HG02943 (cell line): ENCODE measurements around the gene KIF5A.

Experiments used
- ATAC-seq: cut with Tn5 transposase; IDR thresholded peaks from one replicate; pipeline ENCODE4 v1.9.1; 2021; ENCODE audit warnings: mild to moderate bottlenecking, low read depth, moderate library complexity; ENCODE audit not compliant: unreplicated experiment

KIF5A gene

DNA sequence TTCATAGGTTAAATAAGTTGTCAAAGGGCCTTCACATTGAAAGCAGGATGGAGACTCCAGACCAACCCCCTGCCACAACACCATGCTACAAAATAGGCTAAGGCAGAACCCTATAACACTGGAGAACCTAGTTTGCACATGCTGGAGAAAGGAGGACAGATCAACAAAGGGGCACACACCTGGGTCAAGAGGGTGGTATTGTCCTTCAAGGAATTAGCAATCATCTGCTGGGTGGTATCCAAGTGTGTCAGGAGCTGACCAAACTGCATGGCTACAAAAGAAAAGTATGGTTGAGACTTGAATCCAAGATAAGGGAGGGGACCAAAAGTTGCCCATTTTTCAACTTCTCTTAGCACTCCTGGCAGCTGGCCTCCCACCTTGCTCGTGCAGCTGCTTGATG lies 18.0 kb upstream of the KIF5A start:
- ATAC-seq: no peak

DNA sequence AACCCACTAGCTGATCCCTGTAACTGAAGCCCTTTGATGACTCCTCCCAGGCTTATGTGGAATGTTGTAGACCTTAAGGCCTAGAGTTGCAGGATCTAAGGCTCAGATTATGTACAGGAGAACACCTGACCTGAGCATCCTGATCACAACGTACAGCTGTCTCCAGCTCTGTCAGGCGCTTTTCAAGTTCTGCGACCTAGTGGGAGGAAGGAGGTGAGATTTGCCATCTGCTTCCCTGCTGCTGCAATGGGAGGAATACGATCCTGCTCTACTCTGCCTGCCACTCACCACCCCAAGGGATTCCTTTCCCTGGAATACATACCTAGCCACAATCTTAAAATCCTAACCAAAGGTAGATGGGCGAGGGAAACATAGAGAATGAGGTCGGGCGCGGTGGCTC lies 16.7 kb upstream of the KIF5A start:
- ATAC-seq: no peak

DNA sequence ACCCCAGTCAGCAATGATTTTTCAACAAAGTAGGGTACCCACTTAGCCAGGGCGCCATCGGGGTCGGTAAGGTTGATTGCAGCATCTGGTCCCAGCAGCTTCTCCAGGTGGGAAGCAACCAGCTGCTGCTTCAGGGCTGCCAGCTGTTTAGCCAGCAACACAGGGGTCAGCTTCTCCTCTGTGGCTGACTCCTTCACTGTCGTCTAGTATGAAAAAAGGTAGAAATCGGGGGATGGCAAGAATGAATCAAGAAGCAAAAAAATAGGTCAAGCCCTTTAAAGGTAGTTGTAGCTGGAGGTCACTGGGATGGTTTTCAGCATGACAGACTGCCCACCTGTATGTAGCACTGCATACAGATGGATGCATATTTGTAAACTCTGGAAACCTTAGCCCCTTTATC lies 15.6 kb upstream of the KIF5A start:
- ATAC-seq: no peak

DNA sequence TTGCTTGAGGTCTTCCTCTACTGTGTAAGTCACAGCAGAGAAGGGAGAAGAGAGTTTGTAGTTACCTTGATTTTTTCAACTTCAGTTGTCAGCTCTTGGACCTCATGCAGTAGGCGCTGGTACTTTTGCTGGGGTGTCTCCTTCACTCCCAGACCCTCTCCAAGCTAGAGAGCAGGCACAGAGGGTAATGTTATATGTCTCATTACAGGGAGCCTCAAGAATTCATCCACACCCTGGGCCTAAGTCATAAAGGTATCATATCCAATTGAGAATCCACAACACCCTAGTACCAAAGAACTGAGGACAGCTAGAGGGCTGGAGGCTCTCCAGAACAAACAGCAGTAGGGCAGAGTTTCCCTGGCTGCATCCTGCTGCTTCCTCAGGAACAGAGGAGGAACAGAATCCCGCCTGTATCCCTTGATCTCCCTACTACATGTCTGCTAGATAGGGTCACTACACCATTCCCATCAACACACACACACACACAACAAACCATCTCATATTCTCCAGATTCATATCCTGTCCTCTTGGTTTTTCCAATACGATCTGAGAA lies 14.8 kb upstream of the KIF5A start:
- ATAC-seq: no peak

DNA sequence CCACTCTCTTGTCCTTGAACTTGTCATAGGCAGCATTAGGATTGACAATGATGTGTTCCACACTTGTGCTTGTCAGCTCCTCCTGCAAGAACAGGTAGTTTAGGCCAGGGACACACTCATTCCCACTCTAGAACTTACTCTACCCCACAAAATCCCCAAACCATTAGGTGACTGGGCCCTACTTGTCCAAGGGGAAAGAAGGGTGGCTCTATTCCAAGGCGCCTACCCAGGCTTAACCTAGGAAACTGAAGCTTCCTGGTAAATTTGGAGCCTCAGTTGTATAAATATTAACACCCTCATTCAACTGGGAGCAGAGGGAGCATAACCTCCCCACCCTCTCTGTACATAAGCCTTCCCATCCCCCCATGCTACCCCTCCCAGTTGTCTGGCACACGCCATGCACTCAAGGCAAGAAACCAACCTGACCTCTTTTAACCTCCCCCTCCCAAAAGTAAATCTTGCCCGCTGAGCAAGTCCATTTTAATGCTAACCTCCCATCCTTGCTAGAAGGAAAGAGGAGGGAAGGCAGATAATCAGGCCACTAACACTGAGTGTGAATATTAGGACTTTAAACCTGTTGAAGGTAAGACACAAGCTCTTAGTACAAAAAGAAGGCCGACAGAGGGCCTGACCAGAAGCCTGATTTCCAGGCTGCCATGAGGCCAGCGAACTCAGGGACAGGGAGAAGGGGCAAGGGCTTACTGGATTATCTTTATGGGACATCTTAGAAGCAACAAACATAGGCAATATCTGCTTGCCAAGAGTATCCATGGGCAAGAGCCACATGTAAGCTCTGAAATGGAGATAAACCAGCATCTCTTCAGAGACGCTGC lies 13.9 kb upstream of the KIF5A start:
- ATAC-seq: no peak

DNA sequence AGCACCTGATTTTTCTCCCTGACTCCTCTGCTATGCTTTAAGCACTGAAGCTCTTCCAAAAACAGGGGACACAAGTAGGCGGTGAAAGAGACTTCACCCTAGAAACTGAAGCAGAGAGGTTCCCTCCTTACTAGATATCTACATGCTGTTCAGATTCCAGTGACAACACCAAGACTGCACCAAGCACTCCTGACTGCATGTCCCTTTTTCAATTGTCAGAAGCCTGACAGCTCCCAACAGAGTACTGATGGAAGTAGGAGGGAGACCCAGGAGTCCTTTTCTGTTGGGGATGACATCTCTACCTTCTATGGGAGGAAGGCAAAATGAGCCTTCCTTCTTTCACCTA lies 13.3 kb upstream of the KIF5A start:
- no peak for ATAC-seq

DNA sequence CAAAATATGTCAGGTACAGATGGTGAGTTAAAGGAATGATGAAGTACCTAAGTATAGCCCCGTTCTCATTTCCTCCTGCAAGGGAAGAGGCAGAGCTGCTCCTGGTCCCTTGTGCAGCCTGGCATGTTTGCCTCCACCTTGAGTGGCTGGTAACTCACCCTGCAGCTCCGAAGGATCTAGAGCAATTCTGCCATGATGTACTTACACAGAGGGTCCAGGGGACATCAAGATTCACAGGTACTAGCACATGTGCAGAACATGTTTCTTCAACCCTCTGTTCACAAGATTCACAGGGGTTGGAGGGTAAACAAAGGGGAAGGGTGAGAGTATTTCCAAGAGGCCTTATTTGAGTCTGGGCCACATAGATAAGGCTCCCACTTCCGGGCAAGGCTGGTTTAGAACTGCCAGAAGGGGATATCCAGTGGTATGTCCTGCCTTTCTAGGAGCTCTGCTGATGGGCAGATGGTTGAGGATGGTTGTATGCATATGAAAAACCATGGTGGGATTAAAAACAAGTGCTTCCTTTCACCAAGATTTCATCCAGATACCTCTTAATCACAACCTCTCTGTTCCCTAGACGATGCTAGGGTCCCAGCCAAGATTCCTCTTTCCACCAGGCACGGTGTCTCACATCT lies 10.6 kb upstream of the KIF5A start:
- no peak for ATAC-seq

DNA sequence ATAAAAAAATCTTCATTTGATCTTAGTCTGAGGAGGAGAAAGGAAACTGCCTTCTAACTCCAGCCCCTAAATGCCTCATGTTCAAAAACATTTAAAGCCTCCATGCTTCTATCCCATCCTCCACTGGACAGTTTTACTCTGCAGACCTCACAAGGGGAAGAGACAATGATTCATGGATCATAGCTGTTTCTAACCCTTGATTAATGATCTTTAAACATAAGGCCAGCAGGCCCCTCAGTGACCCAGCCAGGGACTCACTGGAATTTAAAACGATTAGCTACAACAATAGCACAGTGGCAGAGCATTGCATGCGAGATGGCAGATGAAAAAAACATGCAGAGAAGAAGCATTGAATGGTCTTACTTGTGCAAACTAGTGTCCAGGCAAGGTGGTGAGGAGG lies 8.8 kb upstream of the KIF5A start:
- no peak for ATAC-seq

DNA sequence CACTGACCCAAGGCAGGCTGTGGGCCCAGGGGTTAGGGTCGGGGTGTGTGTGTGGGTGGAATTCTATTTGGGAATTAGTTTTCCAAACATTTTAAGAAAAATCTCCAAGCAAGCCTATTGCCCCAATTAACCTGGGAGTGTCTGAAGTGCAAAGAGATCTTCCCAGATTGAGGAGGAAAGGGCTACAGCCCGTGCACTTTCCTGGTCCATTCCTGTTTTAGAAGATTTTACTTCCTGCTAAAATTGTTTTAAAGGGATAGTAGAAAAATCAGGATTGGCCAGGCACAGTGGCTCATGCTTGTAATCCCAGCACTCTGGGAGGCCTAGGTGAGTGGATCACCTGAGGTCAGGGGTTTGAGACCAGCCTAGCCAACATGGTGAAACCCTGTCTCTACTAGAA lies 8.1 kb upstream of the KIF5A start:
- no peak for ATAC-seq

DNA sequence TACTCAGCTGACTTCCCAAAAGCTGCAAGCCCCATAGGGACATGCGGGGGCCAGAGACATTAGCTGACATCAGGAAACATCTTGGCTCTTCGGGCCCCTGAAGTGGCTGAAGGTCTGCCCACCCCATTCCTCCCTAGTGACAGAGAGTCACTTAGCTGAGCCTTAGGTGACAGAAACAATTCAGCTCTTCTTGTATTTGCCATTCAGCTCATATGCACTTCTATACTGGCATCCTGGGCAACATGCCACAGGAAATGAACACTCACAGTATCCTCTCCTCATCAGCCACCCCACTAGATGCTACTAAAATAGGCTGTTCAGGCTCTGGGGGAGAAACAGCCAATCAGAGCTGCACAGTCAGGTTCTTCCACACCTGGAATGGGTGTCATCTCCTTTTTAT lies 6.3 kb upstream of the KIF5A start:
- no peak for ATAC-seq

DNA sequence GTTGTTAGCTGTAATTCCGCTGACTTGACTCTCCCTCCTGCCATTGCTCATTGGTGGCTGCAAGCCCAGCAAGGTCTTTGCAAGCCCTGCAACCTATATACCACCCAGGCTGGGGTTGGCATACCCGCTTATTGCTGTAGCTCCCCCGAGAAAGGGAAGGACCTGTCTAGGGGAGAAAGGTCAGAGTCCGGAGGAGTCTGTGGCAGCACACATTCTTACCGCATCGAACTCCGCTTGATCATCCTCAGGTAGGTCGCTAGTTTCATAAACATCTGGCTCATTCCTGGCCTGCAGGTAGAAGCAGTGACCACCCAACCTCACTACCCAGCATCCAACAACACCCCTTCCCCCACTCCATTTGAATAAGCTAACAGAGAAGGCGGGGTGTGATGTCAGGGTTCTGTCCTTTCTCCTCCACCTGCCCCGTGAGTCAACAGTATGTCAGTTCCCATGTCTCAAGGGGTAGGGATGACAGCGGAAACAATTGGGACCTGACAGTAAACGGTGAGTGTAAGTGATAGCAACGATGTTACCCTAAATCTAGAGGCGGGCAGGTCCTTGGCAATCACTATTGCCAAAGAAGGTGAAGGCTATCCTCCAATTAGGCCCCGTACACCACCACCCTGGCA lies 3.9 kb upstream of the KIF5A start:
- ATAC-seq: no peak

DNA sequence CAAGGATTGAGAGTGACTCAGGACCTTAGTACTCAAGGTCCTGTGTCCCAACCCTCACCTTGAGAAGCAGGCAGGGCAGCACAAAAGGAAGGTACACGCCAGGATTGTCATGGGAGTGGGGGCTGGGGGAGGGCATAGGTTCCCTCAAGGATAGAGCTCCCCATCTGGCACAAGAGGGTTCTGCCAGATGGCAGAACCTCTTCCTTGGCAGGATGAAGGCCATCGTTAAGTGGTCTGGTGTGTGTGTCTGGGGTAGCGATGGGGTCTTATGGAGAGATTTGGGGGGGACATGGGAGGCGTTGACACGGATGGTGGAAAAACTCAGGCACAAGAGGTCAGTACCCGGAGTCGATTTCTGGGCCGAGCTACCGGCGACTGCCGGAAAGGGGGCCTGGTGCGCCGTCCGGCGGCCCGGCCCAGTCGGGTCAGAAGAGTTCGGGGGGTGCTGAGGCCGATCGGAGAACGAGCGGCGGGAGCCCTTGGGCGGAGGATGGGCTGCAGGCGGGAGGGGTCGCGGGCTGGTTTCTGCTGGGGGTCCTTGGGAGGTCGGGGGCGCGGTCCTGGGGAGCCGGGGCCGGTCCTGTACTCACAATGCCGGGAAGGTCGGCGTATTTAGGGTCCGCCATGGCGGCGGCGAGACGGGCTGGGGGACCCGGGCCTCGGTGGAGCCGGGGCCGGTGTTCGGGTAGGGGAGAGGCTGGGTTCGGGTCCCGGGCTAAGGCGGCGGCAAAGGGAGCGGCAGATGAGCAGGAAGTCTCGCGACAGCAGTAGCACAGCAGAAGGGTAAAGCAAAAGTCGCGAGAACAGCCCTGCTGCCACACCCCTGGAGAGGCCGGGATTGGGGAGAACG lies 3.2 kb upstream of the KIF5A start, which contains the start of gene DCTN2:
TSS of gene DCTN2 (minus strand) at position 755 of the 850 bp plus-strand sequence. CDS start at position 626, 129 bp downstream.
- peak; percentile 99 for ATAC-seq

DNA sequence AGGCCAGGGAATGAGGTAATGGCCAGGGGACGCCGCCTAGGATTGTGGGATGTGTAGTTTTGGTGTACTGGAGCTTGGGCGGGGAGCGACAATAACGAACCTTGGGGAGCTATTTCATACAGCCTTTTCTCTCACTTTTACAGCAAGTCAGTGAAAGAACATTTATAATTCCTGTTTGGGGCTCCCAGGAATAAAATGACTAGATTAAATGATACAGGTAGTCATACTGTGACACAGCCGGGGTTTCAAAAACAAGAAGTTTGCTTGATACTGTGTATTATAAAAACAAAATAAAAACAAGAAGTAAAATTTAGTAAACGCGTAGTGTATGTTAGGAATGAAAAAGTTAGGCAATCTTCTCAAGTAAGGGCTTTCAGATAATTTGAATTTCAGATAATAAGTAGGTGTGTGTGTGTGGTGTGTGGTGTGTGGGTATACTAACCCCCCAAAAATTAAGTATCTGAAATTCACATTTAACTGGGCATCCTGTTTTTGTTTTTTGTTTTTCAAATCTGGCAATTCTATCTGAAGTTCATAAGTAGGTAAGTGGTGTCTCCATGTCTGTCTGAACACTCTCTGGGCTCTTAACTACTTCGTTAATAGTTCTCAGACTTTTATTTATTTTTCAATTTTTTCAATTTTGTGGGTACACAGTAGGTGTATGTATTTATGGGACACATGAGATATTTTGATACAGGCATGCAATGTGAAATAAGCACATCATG lies 2.4 kb upstream of the KIF5A start:
- ATAC-seq: no peak

DNA sequence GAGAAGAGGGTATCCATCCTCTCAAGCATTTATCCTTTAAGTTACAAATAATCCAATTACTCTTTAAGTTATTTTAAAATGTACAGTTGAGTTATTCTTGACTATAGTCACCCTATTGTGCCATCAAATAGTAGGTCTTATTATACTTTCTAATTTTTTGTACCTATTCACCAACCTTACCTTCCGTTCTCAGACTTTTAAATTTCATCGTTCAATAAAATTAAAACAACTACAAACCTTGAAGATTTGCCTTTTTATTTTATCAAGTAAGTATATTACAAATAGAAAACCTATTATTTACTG lies 1.9 kb upstream of the KIF5A start:
- no peak for ATAC-seq

DNA sequence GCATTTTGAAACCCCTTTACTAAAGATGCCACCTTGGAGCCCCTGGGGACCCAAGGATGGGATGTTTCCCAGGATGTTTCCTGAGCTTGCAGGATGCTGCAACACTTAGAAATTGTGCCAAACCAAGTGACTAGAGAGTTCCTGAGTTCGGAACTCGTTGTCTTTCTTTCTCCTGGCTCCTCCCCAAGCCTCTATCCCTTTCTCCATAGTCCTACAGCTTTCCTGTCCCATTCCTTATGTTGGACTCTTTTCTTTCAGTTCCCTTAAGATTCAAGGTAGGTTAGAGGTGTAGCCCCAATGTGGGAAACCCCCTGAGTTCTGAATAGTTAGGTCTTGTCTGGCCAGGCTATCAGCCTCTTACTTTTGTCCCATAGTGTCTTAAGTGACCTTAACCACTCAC lies 1.4 kb upstream of the KIF5A start:
- ATAC-seq: no peak

DNA sequence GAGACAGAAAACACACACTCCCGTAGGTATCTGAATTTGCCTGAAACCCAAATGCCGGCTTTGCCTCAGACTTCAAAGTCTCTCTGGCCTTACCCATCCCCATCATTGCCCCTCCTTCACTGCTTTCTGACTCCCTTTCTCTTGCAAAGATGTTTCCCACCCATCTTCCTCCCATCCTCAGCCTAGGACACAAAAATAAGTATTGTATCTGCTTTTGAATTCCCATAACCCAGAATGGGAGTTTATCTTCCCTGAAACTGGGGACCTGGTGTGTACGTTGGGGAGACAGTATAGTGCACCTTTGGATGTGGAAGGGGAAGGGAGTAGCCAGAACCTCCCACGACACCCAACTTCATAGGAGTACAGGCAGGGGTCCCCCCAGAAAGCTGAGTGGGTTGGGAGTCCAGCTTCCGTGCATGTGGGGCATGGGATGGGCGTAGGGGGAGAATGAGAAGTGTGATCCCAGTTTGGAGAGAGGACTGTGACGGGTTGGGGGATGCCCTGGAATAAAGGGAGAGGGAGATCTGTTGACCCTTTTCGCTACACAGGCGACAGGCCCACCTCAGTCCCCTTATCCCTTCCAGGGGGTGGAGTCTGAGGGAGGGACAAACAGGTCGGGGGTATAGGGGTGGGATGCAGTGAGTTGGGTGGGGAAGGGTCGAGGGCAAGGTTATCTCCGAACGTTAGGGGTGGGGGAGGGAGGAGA lies 488 bp upstream of the KIF5A start:
- no peak for ATAC-seq

DNA sequence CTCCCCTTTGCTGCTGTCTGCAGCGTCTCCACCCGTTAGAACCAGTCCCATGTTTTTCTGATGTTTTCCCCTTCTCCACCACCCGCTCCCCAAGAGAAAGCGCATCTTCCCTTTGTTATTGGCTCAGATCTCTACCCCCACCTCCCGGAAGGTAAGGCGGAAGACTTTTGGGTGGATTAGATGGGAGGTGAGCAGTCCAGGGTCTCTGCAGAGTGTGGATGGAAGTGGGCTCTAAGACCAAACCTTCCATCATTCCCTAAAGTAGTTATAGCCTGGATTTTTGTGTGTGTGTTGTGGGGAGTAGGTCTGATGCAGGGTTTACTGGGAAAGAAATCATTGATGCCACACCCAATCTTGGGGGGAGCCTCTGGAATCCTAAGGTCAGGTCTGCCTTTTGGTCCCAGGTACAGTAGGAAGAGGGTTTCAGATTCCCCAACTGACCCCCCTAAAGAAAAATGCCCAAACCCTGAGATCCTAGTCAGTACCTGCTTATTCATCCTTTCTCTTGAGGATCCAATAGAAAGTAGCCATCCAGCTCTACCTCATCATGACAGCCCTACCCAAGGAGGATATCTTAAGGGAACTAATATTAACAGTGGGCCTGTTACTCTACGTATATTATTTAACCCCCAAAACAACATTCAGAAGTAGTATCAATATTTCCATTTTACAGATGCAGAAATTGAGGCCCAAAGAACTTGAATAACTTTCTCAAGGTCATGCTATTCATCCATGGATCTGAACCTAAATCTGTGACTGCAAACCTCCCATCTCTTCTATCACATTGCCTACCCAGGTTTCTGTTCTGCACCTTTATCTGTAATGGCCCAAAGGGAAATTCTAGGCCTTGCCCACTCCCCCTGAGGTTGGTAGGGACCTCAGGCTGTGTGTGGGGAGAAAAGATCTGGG lies 1.1 kb downstream of the KIF5A start:
- no peak for ATAC-seq

DNA sequence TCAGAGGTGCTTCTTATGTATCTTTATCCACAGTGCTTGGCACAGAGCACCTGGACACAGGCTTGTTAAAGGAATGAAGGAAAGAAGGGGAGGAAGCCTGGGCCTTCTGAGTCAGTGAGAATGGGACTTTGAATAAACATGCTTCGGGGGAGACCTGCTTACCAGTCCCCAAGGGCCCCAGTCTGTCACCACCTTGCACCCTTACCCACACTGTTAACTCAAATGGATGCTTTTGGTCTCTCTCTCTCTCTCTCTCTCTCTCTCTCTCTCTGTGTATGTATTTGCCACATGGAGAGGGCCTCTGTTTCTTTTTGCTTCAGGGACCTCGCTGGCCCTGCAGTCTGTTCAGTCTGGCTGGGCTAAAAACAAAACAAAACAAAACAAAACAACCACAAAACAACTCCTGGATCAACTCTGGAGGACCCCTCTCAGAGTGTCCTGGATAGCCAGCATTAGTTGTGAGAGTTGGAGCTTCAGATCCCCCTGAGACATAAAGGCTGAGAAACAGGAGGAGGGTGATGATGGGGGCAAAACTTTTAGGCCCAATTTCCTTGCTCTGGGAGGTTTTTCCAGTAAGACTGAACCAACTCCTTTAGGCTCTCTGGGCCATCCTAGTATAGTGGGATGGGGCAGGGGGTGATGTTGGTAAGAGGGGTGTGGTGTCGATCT lies 1.9 kb downstream of the KIF5A start:
- ATAC-seq: no peak
